ENCODE measurements around the gene WDR18.

- no peak for TF ChIP-seq CTCF (IDR thresholded peaks at IDR 0.05)
- TF ChIP-seq POLR2A (IDR thresholded peaks at IDR 0.05), result no peak
- no peak for TF ChIP-seq POLR2AphosphoS5 (IDR thresholded peaks at IDR 0.05; ENCODE audit: insufficient read depth in 1 of 2, low read depth in 1 of 2)
These were observed 8.5 kb downstream of the WDR18 start for GRCh38 chr19:992670-993055.

Measured in vagina (tissue), 2 donors.